Karpas-422 (cell line): ENCODE data around the gene ARG2. TPM values are rescaled to one million over a fixed set of nuclear protein-coding genes. Genes with fewer than 3 reads are reported as not detected.
A peak's percentile ranks its signal among the peaks of the same experiment; 100 is the strongest.
"Not testable (repeated sequence)": the region's sequence is repeated elsewhere in the genome, so short reads cannot be mapped to it uniquely, and the experiment has no call there.

Experiments used
- DNase-seq: peaks from one replicate; pipeline ENCODE4 v3.0.0-alpha.2; 2015
- H2AFZ ChIP-seq: fragments of 200-600 bp; sonication (generic); 2 replicates; pipeline ENCODE4 v1.6.1; 2014; ENCODE audit warnings: antibody characterized with exemption, low read length, mixed read lengths
- H3K27ac ChIP-seq: fragments of 200-600 bp; sonication (generic); 2 replicates; pipeline ENCODE4 v1.5.1; 2014; ENCODE audit warnings: mild to moderate bottlenecking, low read length, moderate library complexity
- H3K27me3 ChIP-seq: fragments of 200-600 bp; sonication (generic); 2 replicates; pipeline ENCODE4 v1.6.1; 2014; ENCODE audit warnings: low read length, mixed read lengths
- H3K36me3 ChIP-seq: fragments of 200-600 bp; sonication (generic); 2 replicates; pipeline ENCODE4 v1.6.1; 2014; ENCODE audit warnings: low read length, mixed read lengths; ENCODE audit not compliant: insufficient read depth
- H3K4me1 ChIP-seq: fragments of 200-600 bp; sonication (generic); 2 replicates; pipeline ENCODE4 v1.6.1; 2014; ENCODE audit warnings: mild to moderate bottlenecking, low read length, mixed read lengths
- H3K4me2 ChIP-seq: fragments of 200-600 bp; sonication (generic); 2 replicates; pipeline ENCODE4 v1.6.1; 2014; ENCODE audit warnings: low read length, low read depth, mild to moderate bottlenecking; ENCODE audit not compliant: poor library complexity, severe bottlenecking
- H3K4me3 ChIP-seq: fragments of 200-600 bp; sonication (generic); 2 replicates; pipeline ENCODE4 v1.5.1; 2014; ENCODE audit warnings: mild to moderate bottlenecking, antibody characterized with exemption, low read length, mixed read lengths
- H3K79me2 ChIP-seq: fragments of 200-600 bp; sonication (generic); 2 replicates; pipeline ENCODE4 v1.6.1; 2014; ENCODE audit warnings: mild to moderate bottlenecking, low read length, mixed read lengths
- H3K9ac ChIP-seq: fragments of 200-600 bp; sonication (generic); 2 replicates; pipeline ENCODE4 v1.6.0; 2014; ENCODE audit warnings: low read length
- H3K9me2 ChIP-seq: fragments of 200-600 bp; sonication (generic), shearing (Covaris generic); replicated peaks from 2 replicates; pipeline ENCODE4 v1.6.0; 2014; ENCODE audit warnings: mild to moderate bottlenecking, low read length, moderate library complexity; ENCODE audit not compliant: insufficient read depth
- H3K9me3 ChIP-seq: fragments of 300-700, 200-600 bp; sonication (generic); 2 replicates; pipeline ENCODE4 v1.6.1; 2014; ENCODE audit warnings: low read length, mixed read lengths
- H4K20me1 ChIP-seq: fragments of 200-600 bp; sonication (generic); 2 replicates; pipeline ENCODE4 v1.6.1; 2014; ENCODE audit warnings: mild to moderate bottlenecking, antibody characterized with exemption, low read length, low read depth; ENCODE audit not compliant: insufficient read depth
- total RNA-seq: library from RNA; depleted of rRNA; stranded (reverse); fragments of >200 nt; shearing (Covaris generic); gene quantifications from 2 replicates; pipeline ENCODE4 v1.2.3, GENCODE V29; 2014; ENCODE audit warnings: low replicate concordance

The ARG2 gene
- total RNA-seq, 1 experiment from 2014 or later = 6.0 TPM

DNA sequence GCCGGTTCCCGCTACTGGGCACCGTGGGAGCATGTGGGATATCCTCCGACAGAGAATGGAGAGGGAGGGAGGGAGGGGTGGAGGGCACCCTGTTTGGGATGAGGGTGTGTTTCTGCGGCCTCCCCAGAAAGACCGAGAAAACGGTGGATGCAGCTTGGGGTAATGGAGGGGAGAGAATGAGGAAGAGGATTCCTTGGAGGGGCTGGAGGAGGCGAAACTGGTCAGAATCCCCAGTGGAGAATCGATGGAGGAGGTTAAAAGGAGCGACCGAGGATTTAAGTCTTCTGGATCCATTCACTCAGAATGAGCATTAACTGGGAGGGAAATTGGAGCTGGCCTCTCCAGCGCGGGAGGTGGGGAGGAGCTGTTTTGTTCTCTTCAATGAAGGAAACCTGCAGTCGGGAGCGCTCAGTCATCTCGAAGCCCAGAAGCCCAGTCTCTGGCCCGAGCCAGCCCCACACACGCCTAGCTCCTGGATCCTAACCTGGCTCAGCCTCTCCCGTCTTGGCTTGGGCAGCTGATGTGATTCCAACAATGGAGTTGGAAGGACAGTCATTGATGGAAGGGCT is 581 bp downstream of the ARG2 start:
- Histone ChIP-seq H3K27ac (no peak overlapping the region), H3K9me3 (no peaks in the 10 kb centered on the region), H3K9me2 (no peaks in the 10 kb centered on the region), H3K4me3 (peak overlapping the region; percentile 74), H3K9ac (peak overlapping the region; percentile 74), H3K36me3 (no peaks in the 10 kb centered on the region), H4K20me1 (no peaks in the 10 kb centered on the region), H3K79me2 (no peaks in the 10 kb centered on the region), H2AFZ (peak overlapping the region; percentile 99), H3K4me1 (peaks cover 17% of the 10 kb centered on the region), H3K4me2 (peak overlapping the region; percentile 90), H3K27me3 (no peaks in the 10 kb centered on the region)
- DNase-seq = peak; percentile 52

DNA sequence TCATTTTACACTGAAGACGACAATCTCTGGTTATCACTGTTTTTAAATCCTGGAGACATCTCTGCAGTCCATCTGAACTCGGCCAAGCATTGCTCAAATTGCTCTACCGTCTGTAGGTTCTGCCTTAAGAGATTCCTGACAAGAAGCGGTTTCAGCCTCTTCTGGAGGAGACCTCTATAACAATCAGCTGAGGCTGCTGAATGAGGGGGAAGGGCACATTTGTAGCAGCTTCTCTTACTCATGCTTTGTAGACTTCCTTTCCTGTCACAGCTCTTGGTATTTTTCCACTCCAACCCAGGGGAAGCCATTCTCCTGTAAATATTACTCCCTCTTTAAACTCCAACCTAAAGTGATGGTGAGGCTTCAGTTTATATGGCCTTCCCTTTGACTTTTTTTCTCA is 3.0 kb downstream of the ARG2 start:
- DNase-seq = no peak
- Histone ChIP-seq H2AFZ (no peak overlapping the region), H3K4me1 (peaks cover 17% of the 10 kb centered on the region), H3K79me2 (no peaks in the 10 kb centered on the region), H3K36me3 (no peaks in the 10 kb centered on the region), H3K27me3 (no peaks in the 10 kb centered on the region), H3K9me3 (no peaks in the 10 kb centered on the region), H3K9ac (no peak overlapping the region), H3K4me3 (no peak overlapping the region), H3K4me2 (no peak overlapping the region), H4K20me1 (no peaks in the 10 kb centered on the region), H3K27ac (no peak overlapping the region), H3K9me2 (no peaks in the 10 kb centered on the region)

DNA sequence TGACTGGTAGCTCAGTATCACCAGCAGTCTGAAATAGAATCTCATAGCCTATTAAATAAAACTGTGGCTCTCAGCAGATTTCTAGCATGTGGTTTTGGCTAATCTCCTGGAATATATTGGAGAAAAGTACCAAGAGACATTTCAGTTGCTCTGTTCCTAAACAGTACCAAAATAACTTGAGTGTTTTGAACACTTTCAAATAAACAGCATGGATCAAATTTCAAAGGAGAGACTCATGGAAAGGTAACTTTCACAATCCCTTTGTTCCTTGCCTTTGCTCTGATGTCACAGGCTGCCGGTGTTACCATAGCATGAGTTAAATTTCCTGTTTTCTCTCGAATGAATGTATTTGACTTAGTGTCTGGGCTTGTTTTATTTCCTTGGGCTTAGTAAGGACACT is 3.4 kb downstream of the ARG2 start:
- Histone ChIP-seq H2AFZ (no peak overlapping the region), H3K79me2 (no peaks in the 10 kb centered on the region), H3K9me2 (no peaks in the 10 kb centered on the region), H3K9ac (no peak overlapping the region), H3K9me3 (no peaks in the 10 kb centered on the region), H3K36me3 (no peaks in the 10 kb centered on the region), H3K4me3 (no peak overlapping the region), H3K4me2 (no peak overlapping the region), H3K4me1 (peaks cover 17% of the 10 kb centered on the region), H3K27ac (no peak overlapping the region), H4K20me1 (no peaks in the 10 kb centered on the region), H3K27me3 (no peaks in the 10 kb centered on the region)
- no peak for DNase-seq

DNA sequence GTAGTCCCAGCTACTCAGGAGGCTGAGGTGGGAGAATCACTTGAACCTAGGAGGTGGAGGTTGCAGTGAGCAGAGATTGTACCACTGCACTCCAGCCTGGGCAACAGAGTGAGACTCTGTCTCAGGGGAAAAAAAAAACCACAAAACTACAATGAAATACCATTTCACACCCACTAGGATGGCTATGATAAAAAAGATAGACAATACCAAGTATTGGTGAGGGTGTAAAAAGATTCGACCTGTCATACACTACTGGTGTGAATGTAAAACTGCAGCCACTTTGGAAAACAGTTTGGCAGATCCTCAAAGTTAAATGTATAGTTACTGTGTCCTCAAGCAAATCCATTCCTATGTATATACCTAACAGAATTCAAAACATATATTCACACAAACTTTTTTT is 6.4 kb downstream of the ARG2 start:
- not testable (repeated sequence) for H2AFZ ChIP-seq, H3K4me2 ChIP-seq, H3K9me3 ChIP-seq, H3K4me3 ChIP-seq, H3K27ac ChIP-seq, H3K36me3 ChIP-seq, H3K79me2 ChIP-seq, H3K27me3 ChIP-seq, DNase-seq, H4K20me1 ChIP-seq, H3K4me1 ChIP-seq, H3K9ac ChIP-seq, H3K9me2 ChIP-seq

DNA sequence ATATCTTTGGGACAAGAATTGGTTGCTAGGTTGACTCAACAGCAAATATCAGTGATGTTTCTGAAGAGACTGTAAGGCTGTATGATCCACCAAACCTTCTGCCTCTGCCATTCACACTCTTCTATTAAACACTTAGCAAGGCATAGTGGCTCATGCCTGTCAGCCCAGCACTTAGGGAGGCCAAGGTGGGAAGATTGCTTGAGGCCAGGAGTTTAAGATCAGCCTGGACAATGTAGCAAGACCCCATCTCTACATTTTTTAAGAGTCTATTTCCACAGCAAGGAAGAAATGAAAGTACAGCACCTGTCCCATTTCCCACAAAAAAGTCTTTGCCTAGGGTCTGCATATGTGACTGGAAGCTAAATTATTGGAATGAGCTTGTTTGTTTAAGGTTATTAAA is 7.8 kb downstream of the ARG2 start:
- Histone ChIP-seq H2AFZ (no peak overlapping the region), H3K4me2 (no peak overlapping the region), H3K4me1 (no peaks in the 10 kb centered on the region), H3K9me3 (no peaks in the 10 kb centered on the region), H3K4me3 (no peak overlapping the region), H3K9ac (no peak overlapping the region), H3K36me3 (no peaks in the 10 kb centered on the region), H3K9me2 (no peaks in the 10 kb centered on the region), H3K27me3 (no peaks in the 10 kb centered on the region), H3K79me2 (no peaks in the 10 kb centered on the region), H4K20me1 (no peaks in the 10 kb centered on the region), H3K27ac (no peak overlapping the region)
- DNase-seq = no peak

DNA sequence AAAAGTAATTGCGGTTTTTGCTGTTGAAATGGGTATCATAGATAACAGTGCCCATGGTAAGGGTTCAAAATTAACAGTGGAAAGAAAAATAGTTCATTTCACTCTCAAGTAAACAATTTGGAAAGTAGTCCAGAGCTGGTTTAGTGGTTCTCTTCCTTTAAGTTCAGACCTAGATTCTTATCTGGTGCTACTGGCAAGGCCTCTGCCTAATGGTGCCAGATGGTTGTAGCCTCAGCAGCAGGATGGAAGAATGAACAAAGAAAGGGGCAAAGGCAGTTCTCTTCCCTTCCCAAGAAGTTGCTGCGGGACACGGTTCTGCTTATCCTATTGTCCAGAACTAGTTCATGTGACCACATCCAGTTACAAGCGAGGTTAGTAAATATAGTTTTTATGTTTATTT is 10.5 kb downstream of the ARG2 start:
- no peaks in the 10 kb centered on the region for H3K9me3 ChIP-seq
- H3K4me2 ChIP-seq = no peak overlapping the region
- H3K27me3 ChIP-seq = no peaks in the 10 kb centered on the region
- no peaks in the 10 kb centered on the region for H3K36me3 ChIP-seq
- no peak overlapping the region for H3K9ac ChIP-seq
- no peak overlapping the region for H3K4me3 ChIP-seq
- no peaks in the 10 kb centered on the region for H3K4me1 ChIP-seq
- H3K79me2 ChIP-seq = no peaks in the 10 kb centered on the region
- DNase-seq = no peak
- no peak overlapping the region for H2AFZ ChIP-seq
- H4K20me1 ChIP-seq = no peaks in the 10 kb centered on the region
- no peaks in the 10 kb centered on the region for H3K9me2 ChIP-seq
- no peak overlapping the region for H3K27ac ChIP-seq

DNA sequence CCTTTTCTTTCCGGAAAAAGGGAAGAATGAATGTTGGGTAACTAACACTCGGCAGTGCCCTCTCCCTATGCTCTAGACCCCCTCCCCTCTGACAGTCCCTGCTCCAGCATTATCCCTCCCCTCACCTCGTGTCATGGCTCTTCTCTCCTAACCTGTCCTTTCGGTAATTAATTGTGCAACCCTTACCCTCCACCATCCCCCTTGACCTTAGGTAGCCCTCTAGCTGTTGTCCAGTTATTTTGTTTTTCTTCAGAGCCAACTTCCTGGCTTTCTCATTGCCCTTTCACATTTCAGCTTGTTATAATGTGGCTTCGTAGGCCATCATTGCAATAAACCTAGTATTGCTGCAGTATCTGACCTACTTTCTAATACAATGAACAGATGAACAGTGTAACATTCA is 11.2 kb downstream of the ARG2 start:
- Histone ChIP-seq H3K9ac (no peak overlapping the region), H3K4me2 (no peak overlapping the region), H3K79me2 (no peaks in the 10 kb centered on the region), H3K27ac (no peak overlapping the region), H3K36me3 (no peaks in the 10 kb centered on the region), H3K9me2 (no peaks in the 10 kb centered on the region), H3K27me3 (no peaks in the 10 kb centered on the region), H2AFZ (no peak overlapping the region), H3K4me1 (no peaks in the 10 kb centered on the region), H4K20me1 (no peaks in the 10 kb centered on the region), H3K9me3 (no peaks in the 10 kb centered on the region), H3K4me3 (no peak overlapping the region)
- no peak for DNase-seq

DNA sequence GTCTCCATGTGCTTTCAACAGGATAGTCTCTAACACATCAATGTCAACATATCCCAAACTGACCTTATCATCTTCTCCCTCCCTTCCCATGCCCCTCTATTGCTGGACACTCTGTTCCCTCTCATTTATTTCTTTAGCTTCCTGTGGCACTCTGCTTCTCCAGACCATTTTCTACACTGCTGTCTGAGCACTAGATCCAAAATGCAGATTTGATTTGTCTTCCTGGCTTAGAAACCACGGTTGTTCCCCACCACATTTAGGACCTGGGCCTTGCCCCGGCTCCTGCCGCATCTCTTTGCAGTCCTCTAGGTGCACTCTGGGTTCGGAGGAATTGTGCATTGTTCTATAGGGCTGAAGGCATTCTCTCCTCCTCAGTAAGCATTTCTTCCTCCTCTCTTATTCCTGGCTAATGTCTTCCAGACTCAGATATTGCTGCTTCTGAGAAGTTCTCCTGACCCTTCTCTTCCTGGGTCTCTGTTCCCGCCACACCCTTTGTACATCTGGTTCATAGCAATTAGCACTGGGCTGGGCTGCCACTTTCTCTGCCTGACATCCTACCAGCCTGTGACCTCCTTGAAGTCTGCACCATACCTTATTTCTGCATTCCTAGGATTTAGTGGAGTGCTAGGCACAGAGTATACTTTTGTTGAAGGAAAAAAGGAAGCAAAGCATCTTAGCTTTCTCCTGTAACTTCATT is 13.9 kb downstream of the ARG2 start:
- H3K27ac ChIP-seq = no peak overlapping the region
- no peaks in the 10 kb centered on the region for H3K9me3 ChIP-seq
- no peaks in the 10 kb centered on the region for H3K36me3 ChIP-seq
- H3K4me2 ChIP-seq = no peak overlapping the region
- H3K4me1 ChIP-seq = no peaks in the 10 kb centered on the region
- no peaks in the 10 kb centered on the region for H4K20me1 ChIP-seq
- H2AFZ ChIP-seq = no peak overlapping the region
- DNase-seq = no peak
- H3K9ac ChIP-seq = no peak overlapping the region
- no peaks in the 10 kb centered on the region for H3K27me3 ChIP-seq
- H3K79me2 ChIP-seq = no peaks in the 10 kb centered on the region
- no peaks in the 10 kb centered on the region for H3K9me2 ChIP-seq
- no peak overlapping the region for H3K4me3 ChIP-seq
